GM10248 (cell line): ENCODE measurements around the gene USP53.
A peak's percentile ranks its signal among the peaks of the same experiment; 100 is the strongest.
"Not testable (repeated sequence)": the region's sequence is repeated elsewhere in the genome, so short reads cannot be mapped to it uniquely, and the experiment has no call there.

ENCODE experiments used
- CTCF ChIA-PET: fragments of 300-600 bp; sonication (Branson Sonifier 250); formaldehyde crosslinking; extraction: SDS; loops from one replicate; lab custom pipeline; 2021; ENCODE audit warnings: antibody characterized with exemption; lab: Yijun Ruan, JAX
- POLR2A ChIA-PET: fragments of 350-650 bp; sonication (Branson Sonifier 250); formaldehyde crosslinking; extraction: SDS; loops from one replicate; lab custom pipeline; 2020; ENCODE audit warnings: antibody characterized with exemption; lab: Yijun Ruan, JAX
- DNase-seq: peaks from one replicate; pipeline ENCODE4 v3.0.0; 2012; ENCODE audit errors: extremely low spot score
- TF ChIP-seq, protein P1 (sequence below): IDR thresholded peaks from 2 replicates; pipeline ENCODE4 v1.5.1; 2012; ENCODE audit warnings: mild to moderate bottlenecking, low read depth; ENCODE audit errors: extremely low read depth, missing control alignments, control extremely low read depth

USP53 gene

DNA sequence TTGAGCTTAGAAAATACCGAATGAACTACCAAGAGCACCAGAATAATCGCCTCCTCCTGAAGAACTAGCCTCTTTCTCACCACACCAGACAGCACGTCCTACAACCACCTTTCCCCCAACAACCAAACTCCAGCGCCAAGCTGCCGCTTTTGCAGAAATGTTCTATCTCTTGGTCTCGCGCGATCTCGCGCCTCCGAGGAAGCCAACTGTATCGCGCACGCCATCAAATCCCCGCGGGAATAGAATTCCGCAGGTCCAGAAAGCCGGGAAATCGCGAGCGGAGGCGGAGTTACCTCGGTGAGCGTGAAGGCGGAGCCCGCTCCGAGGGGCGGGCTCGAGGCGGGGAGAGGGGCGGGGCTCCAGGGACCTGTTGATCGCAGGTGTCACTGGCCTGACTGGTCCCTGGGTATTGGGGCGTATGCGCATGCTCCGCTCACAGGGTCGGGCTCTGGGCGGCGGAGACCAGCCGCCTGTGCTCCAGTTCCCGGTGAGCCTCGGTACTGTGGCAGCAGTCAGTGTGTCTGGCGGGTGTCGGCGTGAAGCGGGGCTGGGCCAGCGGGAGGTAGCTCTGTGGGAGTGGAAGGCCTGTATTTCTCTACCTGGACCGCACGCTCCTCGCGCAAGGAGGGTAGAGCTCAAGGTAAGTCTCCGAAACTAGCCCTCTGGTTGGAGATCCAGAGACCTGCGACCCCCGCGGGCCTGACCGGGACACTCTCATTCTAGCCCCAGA lies at the start of gene USP53:
Gene USP53, plus strand, starts transcription at position 480 of the 730 bp plus-strand sequence. CDS start 27,047 bp downstream, outside the sequence.
- peak; percentile 96 for DNase-seq
- TF ChIP-seq, protein P1, sequence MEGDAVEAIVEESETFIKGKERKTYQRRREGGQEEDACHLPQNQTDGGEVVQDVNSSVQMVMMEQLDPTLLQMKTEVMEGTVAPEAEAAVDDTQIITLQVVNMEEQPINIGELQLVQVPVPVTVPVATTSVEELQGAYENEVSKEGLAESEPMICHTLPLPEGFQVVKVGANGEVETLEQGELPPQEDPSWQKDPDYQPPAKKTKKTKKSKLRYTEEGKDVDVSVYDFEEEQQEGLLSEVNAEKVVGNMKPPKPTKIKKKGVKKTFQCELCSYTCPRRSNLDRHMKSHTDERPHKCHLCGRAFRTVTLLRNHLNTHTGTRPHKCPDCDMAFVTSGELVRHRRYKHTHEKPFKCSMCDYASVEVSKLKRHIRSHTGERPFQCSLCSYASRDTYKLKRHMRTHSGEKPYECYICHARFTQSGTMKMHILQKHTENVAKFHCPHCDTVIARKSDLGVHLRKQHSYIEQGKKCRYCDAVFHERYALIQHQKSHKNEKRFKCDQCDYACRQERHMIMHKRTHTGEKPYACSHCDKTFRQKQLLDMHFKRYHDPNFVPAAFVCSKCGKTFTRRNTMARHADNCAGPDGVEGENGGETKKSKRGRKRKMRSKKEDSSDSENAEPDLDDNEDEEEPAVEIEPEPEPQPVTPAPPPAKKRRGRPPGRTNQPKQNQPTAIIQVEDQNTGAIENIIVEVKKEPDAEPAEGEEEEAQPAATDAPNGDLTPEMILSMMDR = no peak
- CTCF ChIA-PET = interaction anchor here (0.8 to 4.2 kb wide), 12 partner anchors 10 to 231 kb away, joined by 3 to 20 read pairs (median 4); a partner anchor contains a TSS
- POLR2A ChIA-PET = interaction anchor here (1.3 kb wide), 1 partner anchor 26 kb away, joined by 3 read pairs; no protein-coding TSS in a partner anchor

DNA sequence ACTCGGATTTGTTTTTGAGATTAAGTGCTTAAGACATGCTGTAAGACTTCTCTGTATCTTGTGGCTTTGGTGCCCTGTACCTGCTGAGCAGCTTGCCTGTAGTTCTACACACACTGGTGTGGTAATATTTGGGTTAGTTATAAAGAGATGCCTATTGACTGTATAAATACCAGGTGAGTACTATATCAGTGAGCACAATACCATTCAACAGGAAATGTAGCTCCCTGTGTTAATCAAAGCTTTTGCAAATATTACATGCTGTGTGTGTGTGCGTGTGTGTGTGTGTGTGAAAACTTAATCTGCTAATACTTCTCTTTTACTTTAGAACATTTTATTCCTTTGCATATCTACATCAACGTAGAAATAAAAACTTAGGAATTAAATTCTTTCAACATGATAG lies 46.7 kb upstream of the USP53 start:
- TF ChIP-seq, protein P1 = no peak
- ChIA-PET POLR2A (no interaction called here), CTCF (interaction anchor here (0.8 to 1.2 kb wide), 3 partner anchors 10 to 125 kb away, joined by 3 read pairs; no protein-coding TSS in a partner anchor)
- no peak for DNase-seq

DNA sequence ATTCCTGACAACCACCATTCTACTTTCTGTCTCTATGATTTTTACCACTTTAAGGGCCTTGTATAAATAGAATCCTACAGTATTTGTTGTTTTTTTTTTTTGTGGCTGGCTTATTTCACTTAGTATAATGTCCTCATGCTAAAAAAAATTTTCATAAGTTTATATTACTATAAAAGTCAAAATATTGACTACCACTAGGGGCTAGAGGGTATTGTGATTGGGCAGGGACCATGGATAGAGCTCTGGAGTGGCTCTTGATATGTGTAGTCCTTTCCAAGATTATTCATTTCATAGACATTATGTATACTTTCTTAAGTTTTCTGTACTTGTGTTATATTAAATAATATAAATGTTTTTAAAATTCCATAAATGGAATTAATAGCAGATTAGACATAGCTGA lies 42.3 kb upstream of the USP53 start:
- TF ChIP-seq, protein P1 = no peak
- no peak for DNase-seq
- ChIA-PET POLR2A (no interaction called here), CTCF (interaction anchor here (1.1 kb wide), 1 partner anchor 40 kb away, joined by 3 read pairs; no protein-coding TSS in a partner anchor)

DNA sequence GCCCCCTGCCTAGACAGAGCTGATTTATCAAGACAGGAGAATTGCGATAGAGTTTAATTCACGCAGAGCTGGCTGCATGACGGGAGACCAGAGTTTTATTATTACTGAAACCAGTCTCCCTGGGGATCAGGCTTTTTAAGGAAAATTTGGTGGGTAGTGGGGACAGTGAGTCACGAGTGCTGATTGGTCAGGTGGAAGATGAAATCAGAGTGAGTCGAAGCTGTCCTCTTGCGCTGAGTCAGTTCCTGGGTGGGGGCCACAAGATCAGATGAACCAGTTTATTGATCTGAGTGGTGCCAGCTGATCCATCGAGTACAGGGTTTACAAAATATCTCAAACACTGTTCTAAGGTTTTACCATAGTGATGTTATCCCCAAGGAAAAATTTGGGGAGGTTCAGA lies 40.3 kb upstream of the USP53 start:
- CTCF ChIA-PET = interaction anchor here (1.3 to 1.4 kb wide), 2 partner anchors 19 to 37 kb away, joined by 3 read pairs; no protein-coding TSS in a partner anchor
- POLR2A ChIA-PET = no interaction called here
- TF ChIP-seq, protein P1 = no peak
- DNase-seq = no peak

DNA sequence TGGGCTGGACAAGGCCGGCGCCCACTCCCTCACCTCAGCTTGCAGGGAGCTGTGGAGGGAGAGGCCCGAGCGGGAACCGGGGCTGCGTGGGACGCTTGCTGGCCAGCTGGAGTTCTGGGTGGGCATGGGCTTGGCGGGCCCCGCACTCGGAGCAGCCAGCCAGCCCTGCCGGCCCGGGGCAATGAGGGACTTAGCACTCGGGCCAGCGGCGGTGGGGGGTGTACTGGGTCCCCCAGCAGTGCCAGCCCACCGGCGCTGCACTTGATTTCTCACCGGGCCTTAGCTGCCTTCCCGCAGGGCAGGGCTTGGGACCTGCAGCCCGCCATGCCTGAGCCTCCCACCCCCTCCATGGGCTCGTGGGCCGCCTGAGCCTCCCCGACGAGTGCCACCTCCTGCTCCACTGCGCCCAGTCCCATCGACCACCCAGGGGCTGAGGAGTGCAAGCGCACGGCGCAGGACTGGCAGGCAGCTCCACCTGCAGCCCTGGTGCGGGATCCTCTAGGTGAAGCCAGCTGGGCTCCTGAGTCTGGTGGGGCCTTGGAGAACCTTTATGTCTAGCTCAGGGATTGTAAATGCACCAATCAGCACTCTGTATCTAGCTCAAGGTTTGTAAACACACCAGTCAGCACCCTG lies 38.7 kb upstream of the USP53 start:
- CTCF ChIA-PET, POLR2A ChIA-PET, DNase-seq: not testable (repeated sequence)

DNA sequence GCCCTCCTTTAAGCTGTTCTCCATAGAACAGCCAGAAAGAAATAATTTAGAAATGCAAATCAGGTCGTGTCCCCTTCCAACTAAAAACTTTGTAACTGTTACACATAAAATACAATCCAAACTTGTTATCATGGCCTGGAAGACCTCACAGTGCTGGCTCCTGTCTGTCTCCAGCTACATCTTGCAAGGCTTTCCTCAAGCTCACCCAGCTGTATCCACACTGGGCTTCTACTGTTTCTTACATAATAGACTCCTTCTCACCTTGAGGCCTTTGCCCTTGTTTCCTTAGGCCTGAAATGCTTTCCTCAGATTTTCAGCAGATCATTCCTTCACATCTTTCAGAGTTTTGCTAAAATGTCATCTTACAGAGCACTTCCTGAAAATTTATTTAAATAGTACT lies 33.5 kb upstream of the USP53 start:
- ChIA-PET CTCF (no interaction called here), POLR2A (no interaction called here)
- DNase-seq = no peak
- TF ChIP-seq, protein P1 = no peak
